ENCODE data around the gene ATP6V0A4.
"Not testable (repeated sequence)": the region's sequence is repeated elsewhere in the genome, so short reads cannot be mapped to it uniquely, and the experiment has no call there.

Gene ATP6V0A4

GRCh38 chr7:138748666-138749065 lies 49.3 kb downstream of the ATP6V0A4 start:
- no peak for DNase-seq

GRCh38 chr7:138746073-138746472 lies 51.9 kb downstream of the ATP6V0A4 start:
- DNase-seq = peak; percentile 40

GRCh38 chr7:138745189-138745588 lies 52.8 kb downstream of the ATP6V0A4 start:
- no peak for DNase-seq

DNA sequence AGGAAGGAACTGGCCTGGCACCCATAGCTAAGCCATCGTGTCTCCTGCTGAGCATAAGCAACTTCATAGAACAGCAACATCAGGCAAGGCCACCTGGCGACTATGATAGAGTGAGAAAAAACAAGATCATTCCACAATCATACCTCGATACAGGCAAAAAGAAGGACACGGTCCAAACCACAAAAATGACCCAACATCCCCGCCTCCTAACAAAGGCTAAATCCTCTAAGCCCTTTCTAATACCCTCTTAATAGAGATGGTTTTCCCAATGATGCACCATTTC lies 56.6 kb downstream of the ATP6V0A4 start:
- DNase-seq = no peak

DNA sequence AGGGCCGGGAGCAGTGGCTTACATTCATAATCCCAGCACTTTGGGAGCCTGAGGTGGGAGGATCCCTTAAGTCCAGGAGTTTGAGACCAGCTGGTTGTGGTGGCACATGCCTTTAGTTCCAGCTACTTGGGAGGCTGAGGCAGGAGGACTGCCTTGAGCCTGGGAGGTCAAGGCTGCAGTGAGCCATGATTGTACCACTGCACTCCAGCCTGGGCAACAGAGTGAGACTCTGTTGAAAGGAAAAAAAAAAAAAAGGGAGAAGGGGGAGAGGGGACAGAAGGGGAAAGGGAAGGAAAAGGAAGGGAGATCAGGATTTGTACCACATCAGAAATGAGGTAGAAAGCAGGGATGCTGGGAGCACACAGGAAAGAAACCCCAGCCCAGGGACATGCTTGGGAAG lies 58.1 kb downstream of the ATP6V0A4 start:
- no peak for DNase-seq

GRCh38 chr7:138738551-138739335 lies 59.3 kb downstream of the ATP6V0A4 start:
- peak; percentile 87 for DNase-seq

- no peak for DNase-seq
These were observed 59.9 kb downstream of the ATP6V0A4 start for GRCh38 chr7:138738114-138738513.

- DNase-seq = no peak
These were observed 62.6 kb downstream of the ATP6V0A4 start for GRCh38 chr7:138735399-138735798.

GRCh38 chr7:138731733-138732132 lies 66.3 kb downstream of the ATP6V0A4 start:
- not testable (repeated sequence) for DNase-seq

- no peak for DNase-seq
These were observed 68.6 kb downstream of the ATP6V0A4 start for GRCh38 chr7:138729444-138729843.

GRCh38 chr7:138727336-138728099 lies 70.5 kb downstream of the ATP6V0A4 start:
- no peak for DNase-seq

- DNase-seq = peak; percentile 18
These were observed 71.7 kb downstream of the ATP6V0A4 start for GRCh38 chr7:138726288-138726687.

DNA sequence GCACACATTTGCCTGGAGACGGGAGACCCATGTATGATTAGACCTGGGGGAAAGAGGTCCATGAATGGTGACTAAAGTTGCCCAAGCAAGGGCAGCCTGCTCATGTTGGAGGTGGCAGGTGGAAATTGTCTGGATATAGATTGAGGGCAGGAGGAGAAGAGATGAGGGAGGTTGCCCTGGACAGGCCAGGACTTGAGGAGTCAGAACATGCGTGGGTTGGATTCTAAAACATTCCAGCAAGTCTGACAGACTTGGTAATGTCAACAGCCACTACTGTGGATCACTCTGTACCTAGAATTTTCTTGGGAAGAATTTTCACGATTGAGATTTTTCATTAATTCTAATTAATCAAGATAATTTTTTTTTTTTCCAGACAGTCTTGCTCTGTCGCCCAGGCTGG lies 77.7 kb downstream of the ATP6V0A4 start:
- no peak for DNase-seq

DNA sequence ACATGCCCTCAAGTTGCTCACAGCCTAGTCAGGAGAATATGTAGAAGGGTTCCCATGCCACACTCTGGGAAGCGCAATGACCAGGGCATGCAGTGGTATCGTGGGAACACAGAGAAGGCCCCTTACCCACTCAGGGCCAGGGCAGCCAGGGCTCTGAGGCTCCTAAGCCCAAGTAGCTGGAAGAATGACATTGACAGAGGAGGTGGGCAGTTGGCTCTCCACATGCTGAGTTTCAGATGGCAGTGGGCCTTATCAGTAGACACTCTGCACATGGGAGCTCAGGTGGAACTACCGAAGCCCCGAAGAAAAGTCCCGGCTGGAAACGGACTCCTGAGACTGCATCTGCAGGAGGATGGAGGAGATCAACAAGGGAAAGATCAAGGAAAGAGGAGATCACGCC lies 81.1 kb downstream of the ATP6V0A4 start:
- no peak for DNase-seq

GRCh38 chr7:138713191-138713590 lies 84.8 kb downstream of the ATP6V0A4 start:
- DNase-seq = no peak

GRCh38 chr7:138712652-138713051 lies 85.3 kb downstream of the ATP6V0A4 start:
- DNase-seq = no peak

GRCh38 chr7:138710536-138711385 lies 87.2 kb downstream of the ATP6V0A4 start:
- DNase-seq = no peak

GRCh38 chr7:138705167-138705566 lies 92.8 kb downstream of the ATP6V0A4 start:
- DNase-seq = no peak

- DNase-seq = no peak
These were observed 96.5 kb downstream of the ATP6V0A4 start for GRCh38 chr7:138701537-138701923.

DNA sequence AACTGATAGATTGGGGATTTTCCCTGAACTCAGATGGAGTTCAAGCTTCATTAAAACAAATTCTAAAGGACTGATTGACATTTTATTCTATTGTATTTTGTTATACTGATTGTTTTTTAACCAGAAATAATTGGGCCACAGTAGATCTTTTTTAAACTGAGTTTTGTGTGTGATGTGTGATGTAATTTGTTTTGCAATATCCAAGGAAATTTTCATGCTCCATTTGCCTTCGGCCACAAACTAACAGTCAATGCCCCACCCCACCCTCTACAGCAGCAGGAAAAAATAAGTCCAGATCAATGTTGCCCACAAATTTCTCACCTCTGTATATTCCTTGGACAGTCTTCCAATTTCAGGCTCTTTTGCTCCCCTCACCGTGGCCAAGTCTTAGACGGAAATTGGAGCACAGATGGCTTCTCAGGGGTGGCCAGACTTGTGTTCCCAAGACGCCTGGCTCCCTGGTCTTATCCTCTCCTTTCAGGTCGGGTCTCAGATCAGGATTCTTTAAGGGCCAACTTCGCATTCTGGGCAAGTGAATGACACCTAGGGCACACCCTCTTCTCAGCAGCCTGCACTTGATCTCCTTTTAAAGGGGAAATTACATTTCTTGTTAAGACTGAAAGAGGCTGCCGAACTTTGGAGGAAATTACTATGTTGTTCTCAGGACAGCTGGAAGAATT lies 97.0 kb downstream of the ATP6V0A4 start, which contains the start of gene SVOPL:
TSS of gene SVOPL (minus strand) at position 506 of the 680 bp plus-strand sequence. CDS start 22,317 bp downstream, outside the sequence.
- no peak for DNase-seq

- no peak for DNase-seq
These were observed 98.3 kb downstream of the ATP6V0A4 start for GRCh38 chr7:138699661-138700060.

GRCh38 chr7:138698281-138698680 lies 99.7 kb downstream of the ATP6V0A4 start:
- no peak for DNase-seq
